Measurements from ENCODE around the gene ASB15.
A peak's percentile ranks its signal among the peaks of the same experiment; 100 is the strongest.
"Not testable (repeated sequence)": the region's sequence is repeated elsewhere in the genome, so short reads cannot be mapped to it uniquely, and the experiment has no call there.

The ASB15 gene

GRCh38 chr7:123598657-123599056 lies 3.0 kb upstream of the ASB15 start:
- no peak for DNase-seq (ENCODE audit: low read depth)

- DNase-seq (ENCODE audit: low read depth) = no peak
Observed at GRCh38 chr7:123599766-123600165, 1.9 kb upstream of the ASB15 start.

GRCh38 chr7:123600876-123601275 lies 745 bp upstream of the ASB15 start:
- DNase-seq (ENCODE audit: low read depth) = no peak

- no peak for DNase-seq (ENCODE audit: low read depth)
Observed at GRCh38 chr7:123602648-123603047, 1.0 kb downstream of the ASB15 start.

GRCh38 chr7:123604739-123605138 lies 3.1 kb downstream of the ASB15 start:
- DNase-seq (ENCODE audit: low read depth) = no peak

- DNase-seq (ENCODE audit: low read depth) = no peak
Observed at GRCh38 chr7:123607423-123607975, 5.9 kb downstream of the ASB15 start.

GRCh38 chr7:123608991-123609882 lies 7.6 kb downstream of the ASB15 start:
- no peak for DNase-seq (ENCODE audit: low read depth)

- DNase-seq (ENCODE audit: low read depth) = no peak
Observed at GRCh38 chr7:123609883-123610239, 8.2 kb downstream of the ASB15 start.

GRCh38 chr7:123612024-123612423 lies 10.4 kb downstream of the ASB15 start:
- no peak for DNase-seq (ENCODE audit: low read depth)

- DNase-seq (ENCODE audit: low read depth) = peak; percentile 87
Observed at GRCh38 chr7:123615344-123615743, 13.7 kb downstream of the ASB15 start.

- peak; percentile 43 for DNase-seq (ENCODE audit: low read depth)
Observed at GRCh38 chr7:123616223-123616622, 14.6 kb downstream of the ASB15 start.

GRCh38 chr7:123621707-123622106 lies 20.1 kb downstream of the ASB15 start:
- DNase-seq (ENCODE audit: low read depth) = no peak

GRCh38 chr7:123622660-123623386 lies 21.2 kb downstream of the ASB15 start:
- DNase-seq (ENCODE audit: low read depth) = peak; percentile 40

GRCh38 chr7:123624527-123625183 lies 23.0 kb downstream of the ASB15 start:
- peak; percentile 36 for DNase-seq (ENCODE audit: low read depth)

GRCh38 chr7:123625254-123625653 lies 23.6 kb downstream of the ASB15 start:
- no peak for DNase-seq (ENCODE audit: low read depth)

- no peak for DNase-seq (ENCODE audit: low read depth)
Observed at GRCh38 chr7:123627851-123628250, 26.2 kb downstream of the ASB15 start.

- DNase-seq (ENCODE audit: low read depth) = no peak
Observed at GRCh38 chr7:123628829-123629228, 27.2 kb downstream of the ASB15 start.

GRCh38 chr7:123629281-123629680 lies 27.7 kb downstream of the ASB15 start:
- DNase-seq (ENCODE audit: low read depth) = no peak

- no peak for DNase-seq (ENCODE audit: low read depth)
Observed at GRCh38 chr7:123632808-123633207, 31.2 kb downstream of the ASB15 start.

- DNase-seq (ENCODE audit: low read depth) = peak; percentile 66
Observed at GRCh38 chr7:123633553-123633952, 31.9 kb downstream of the ASB15 start.

GRCh38 chr7:123634011-123634573 lies 32.5 kb downstream of the ASB15 start:
- DNase-seq (ENCODE audit: low read depth) = not testable (repeated sequence)

All from amniotic epithelial cell (primary cell).